GM23338 (cell line): ENCODE measurements around the gene PRKAR1B. TPM values are rescaled to one million over a fixed set of nuclear protein-coding genes. Genes with fewer than 3 reads are reported as not detected.

Experiments used
- ATAC-seq: fragments of 200-7000 bp; cut with Tn5 transposase; 3 replicates; pipeline ENCODE4 v1.9.1; 2020
- DNase-seq: peaks from one replicate; pipeline ENCODE4 v3.0.0-alpha.2; 2015; ENCODE audit warnings: low spot score
- H2AFZ ChIP-seq: fragments of 200-600 bp; sonication (generic); 2 replicates; pipeline ENCODE4 v1.8.0; 2016; ENCODE audit warnings: antibody characterized with exemption, mild to moderate bottlenecking, moderate library complexity
- H3F3A ChIP-seq: fragments of 200-600 bp; sonication (generic); replicated peaks from 2 replicates; pipeline ENCODE4 v1.8.0; 2017; ENCODE audit warnings: antibody characterized with exemption, mixed run types, low read depth
- H3K27ac ChIP-seq: fragments of 200-600 bp; sonication (generic); 2 replicates; pipeline ENCODE4 v1.6.1; 2016; ENCODE audit warnings: low read depth
- H3K27me3 ChIP-seq: fragments of 200-600 bp; sonication (generic); 2 replicates; pipeline ENCODE4 v1.8.0; 2016; ENCODE audit warnings: mild to moderate bottlenecking, mixed run types, moderate library complexity; ENCODE audit not compliant: insufficient read depth
- H3K36me3 ChIP-seq: fragments of 200-600 bp; sonication (generic); 2 replicates; pipeline ENCODE4 v1.8.0; 2016; ENCODE audit warnings: mild to moderate bottlenecking; ENCODE audit not compliant: insufficient read depth
- H3K4me1 ChIP-seq: fragments of 200-600 bp; sonication (generic); 2 replicates; pipeline ENCODE4 v1.8.0; 2016; ENCODE audit warnings: mild to moderate bottlenecking, moderate library complexity; ENCODE audit not compliant: insufficient read depth
- H3K4me2 ChIP-seq: fragments of 200-600 bp; sonication (generic); 2 replicates; pipeline ENCODE4 v1.7.1; 2017; ENCODE audit warnings: mixed run types
- H3K4me3 ChIP-seq: fragments of 200-600 bp; sonication (generic); 2 replicates; pipeline ENCODE4 v1.6.1; 2016; ENCODE audit warnings: mixed run types
- H3K79me2 ChIP-seq: fragments of 200-600 bp; sonication (generic); replicated peaks from 2 replicates; pipeline ENCODE4 v1.8.0; 2017; ENCODE audit warnings: mild to moderate bottlenecking; ENCODE audit not compliant: insufficient read depth
- H3K9me2 ChIP-seq: fragments of 200-600 bp; sonication (generic); 2 replicates; pipeline ENCODE4 v1.8.0; 2017; ENCODE audit not compliant: insufficient read depth
- H4K20me1 ChIP-seq: fragments of 200-600 bp; sonication (generic); replicated peaks from 2 replicates; pipeline ENCODE4 v1.8.0; 2017; ENCODE audit warnings: mild to moderate bottlenecking; ENCODE audit not compliant: insufficient read depth
- H3K27ac Mint-ChIP-seq: 2 replicates; pipeline ENCODE4 v1.8.0; 2020; ENCODE audit warnings: inconsistent platforms, mild to moderate bottlenecking, moderate library complexity, mixed read lengths
- H3K27me3 Mint-ChIP-seq: 3 replicates; pipeline ENCODE4 v1.8.0; 2022; ENCODE audit warnings: low read depth, mild to moderate bottlenecking, moderate library complexity, mixed read lengths, inconsistent platforms; ENCODE audit not compliant: insufficient read depth, poor library complexity
- H3K36me3 Mint-ChIP-seq: 3 replicates; pipeline ENCODE4 v1.8.0; 2021; ENCODE audit warnings: low read depth, mild to moderate bottlenecking, inconsistent platforms, moderate library complexity, mixed read lengths
- H3K4me1 Mint-ChIP-seq: 3 replicates; pipeline ENCODE4 v1.8.0; 2020; ENCODE audit warnings: mild to moderate bottlenecking, inconsistent platforms, mixed read lengths
- H3K4me3 Mint-ChIP-seq: 3 replicates; pipeline ENCODE4 v1.8.0; 2021; ENCODE audit warnings: moderate library complexity, mild to moderate bottlenecking, inconsistent platforms, mixed read lengths
- H3K9me3 Mint-ChIP-seq: 3 replicates; pipeline ENCODE4 v1.8.0; 2020; ENCODE audit warnings: moderate library complexity, mild to moderate bottlenecking, inconsistent platforms, mixed read lengths
- CREB1 ChIP-seq: fragments of 250-450 bp; sonication (Bioruptor Pico); IDR thresholded peaks from 2 replicates; pipeline ENCODE4 v1.5.0; 2020; ENCODE audit warnings: low read depth, mild to moderate bottlenecking, moderate library complexity
- CTCF ChIP-seq, 2 experiments: fragments of 200-600 bp in 1 of 2; sonication (generic) in 1 of 2; conservative IDR thresholded peaks; 2 replicates each; pipeline versions ENCODE4 v1.5.1 to v1.6.1; 2016 to 2017; ENCODE audit warnings: antibody characterized with exemption in 2 of 2, low read depth in 2 of 2, mild to moderate bottlenecking in 2 of 2, moderate library complexity in 1 of 2
- EZH2 ChIP-seq: fragments of 200-600 bp; sonication (generic); IDR thresholded peaks from one replicate; pipeline ENCODE4 v1.8.0; 2017; ENCODE audit warnings: antibody characterized with exemption, mild to moderate bottlenecking, low read depth; ENCODE audit not compliant: unreplicated experiment
- EZH2phosphoT487 ChIP-seq: fragments of 200-600 bp; sonication (generic); IDR thresholded peaks from one replicate; pipeline ENCODE4 v1.8.1; 2018; ENCODE audit warnings: antibody characterized with exemption; ENCODE audit not compliant: unreplicated experiment
- JUNB ChIP-seq: IDR thresholded peaks from one replicate; pipeline ENCODE4 v1.6.1; 2016; ENCODE audit warnings: antibody characterized with exemption; ENCODE audit not compliant: unreplicated experiment
- NANOG ChIP-seq: IDR thresholded peaks from 2 replicates; pipeline ENCODE4 v1.6.1; 2016; ENCODE audit warnings: antibody characterized with exemption, borderline replicate concordance
- POLR2AphosphoS5 ChIP-seq: IDR thresholded peaks from 2 replicates; pipeline ENCODE4 v1.6.1; 2016; ENCODE audit warnings: antibody characterized with exemption, low read depth
- STAT1 ChIP-seq: IDR thresholded peaks from one replicate; pipeline ENCODE4 v1.6.1; 2016; ENCODE audit warnings: antibody characterized with exemption; ENCODE audit not compliant: unreplicated experiment
- ZNF114 ChIP-seq: fragments of 250-450 bp; sonication (Bioruptor Pico); IDR thresholded peaks from 2 replicates; pipeline ENCODE4 v1.5.0; 2020; ENCODE audit warnings: mild to moderate bottlenecking, moderate library complexity
- ZNF331 ChIP-seq: fragments of 250-450 bp; sonication (Bioruptor Pico); IDR thresholded peaks from 2 replicates; pipeline ENCODE4 v1.5.0; 2020; ENCODE audit warnings: low read depth, mild to moderate bottlenecking, moderate library complexity
- ZNF462 ChIP-seq: fragments of 250-450 bp; sonication (Bioruptor Pico); IDR thresholded peaks from 2 replicates; pipeline ENCODE4 v1.5.0; 2020; ENCODE audit warnings: mild to moderate bottlenecking, moderate library complexity
- polyA plus RNA-seq: library from polyadenylated mRNA; unstranded; fragments of >200 nt; fragmentation: Nextera tagmentation; extraction: Ambion mirVana; gene quantifications from 2 replicates; pipeline ENCODE4 v1.2.1, GENCODE V29; 2016
- total RNA-seq: library from RNA; depleted of rRNA; stranded (reverse); fragments of >200 nt; shearing (Covaris generic); gene quantifications from 2 replicates; pipeline ENCODE4 v1.2.3, GENCODE V29; 2014
- TF ChIP-seq, protein P1 (sequence below): IDR thresholded peaks from 2 replicates; pipeline ENCODE4 v1.6.1; 2016; ENCODE audit warnings: antibody characterized with exemption
- TF ChIP-seq, protein P2 (sequence below): IDR thresholded peaks from one replicate; pipeline ENCODE4 v1.6.1; 2018; ENCODE audit warnings: antibody characterized with exemption; ENCODE audit not compliant: unreplicated experiment

Gene PRKAR1B
- total and polyA plus RNA-seq, 2 experiments from 2014 or later, result 35.7 to 36.7 TPM

GRCh38 chr7:618539-619367, 108.3 kb downstream of the PRKAR1B start:
- H3K9me2 ChIP-seq, result 0 out of 2 replicates have a peak, but pooled peaks cover 4% of the 10 kb centered on the region
- H2AFZ ChIP-seq, result no peak overlapping the region
- TF ChIP-seq EZH2phosphoT487 (no peak), POLR2AphosphoS5 (no peak), CTCF (conservative IDR thresholded peaks at IDR 0.05; ENCODE audit: low read depth in 2 of 2) (no peak), ZNF114 (no peak), STAT1 (no peak), ZNF331 (CRISPR knock-in tag) (no peak), NANOG (no peak), ZNF462 (CRISPR knock-in tag) (no peak), JUNB (no peak), CREB1 (CRISPR knock-in tag) (no peak), EZH2 (no peak)
- TF ChIP-seq, protein P1, sequence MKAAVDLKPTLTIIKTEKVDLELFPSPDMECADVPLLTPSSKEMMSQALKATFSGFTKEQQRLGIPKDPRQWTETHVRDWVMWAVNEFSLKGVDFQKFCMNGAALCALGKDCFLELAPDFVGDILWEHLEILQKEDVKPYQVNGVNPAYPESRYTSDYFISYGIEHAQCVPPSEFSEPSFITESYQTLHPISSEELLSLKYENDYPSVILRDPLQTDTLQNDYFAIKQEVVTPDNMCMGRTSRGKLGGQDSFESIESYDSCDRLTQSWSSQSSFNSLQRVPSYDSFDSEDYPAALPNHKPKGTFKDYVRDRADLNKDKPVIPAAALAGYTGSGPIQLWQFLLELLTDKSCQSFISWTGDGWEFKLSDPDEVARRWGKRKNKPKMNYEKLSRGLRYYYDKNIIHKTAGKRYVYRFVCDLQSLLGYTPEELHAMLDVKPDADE, result no peak
- TF ChIP-seq, protein P2, sequence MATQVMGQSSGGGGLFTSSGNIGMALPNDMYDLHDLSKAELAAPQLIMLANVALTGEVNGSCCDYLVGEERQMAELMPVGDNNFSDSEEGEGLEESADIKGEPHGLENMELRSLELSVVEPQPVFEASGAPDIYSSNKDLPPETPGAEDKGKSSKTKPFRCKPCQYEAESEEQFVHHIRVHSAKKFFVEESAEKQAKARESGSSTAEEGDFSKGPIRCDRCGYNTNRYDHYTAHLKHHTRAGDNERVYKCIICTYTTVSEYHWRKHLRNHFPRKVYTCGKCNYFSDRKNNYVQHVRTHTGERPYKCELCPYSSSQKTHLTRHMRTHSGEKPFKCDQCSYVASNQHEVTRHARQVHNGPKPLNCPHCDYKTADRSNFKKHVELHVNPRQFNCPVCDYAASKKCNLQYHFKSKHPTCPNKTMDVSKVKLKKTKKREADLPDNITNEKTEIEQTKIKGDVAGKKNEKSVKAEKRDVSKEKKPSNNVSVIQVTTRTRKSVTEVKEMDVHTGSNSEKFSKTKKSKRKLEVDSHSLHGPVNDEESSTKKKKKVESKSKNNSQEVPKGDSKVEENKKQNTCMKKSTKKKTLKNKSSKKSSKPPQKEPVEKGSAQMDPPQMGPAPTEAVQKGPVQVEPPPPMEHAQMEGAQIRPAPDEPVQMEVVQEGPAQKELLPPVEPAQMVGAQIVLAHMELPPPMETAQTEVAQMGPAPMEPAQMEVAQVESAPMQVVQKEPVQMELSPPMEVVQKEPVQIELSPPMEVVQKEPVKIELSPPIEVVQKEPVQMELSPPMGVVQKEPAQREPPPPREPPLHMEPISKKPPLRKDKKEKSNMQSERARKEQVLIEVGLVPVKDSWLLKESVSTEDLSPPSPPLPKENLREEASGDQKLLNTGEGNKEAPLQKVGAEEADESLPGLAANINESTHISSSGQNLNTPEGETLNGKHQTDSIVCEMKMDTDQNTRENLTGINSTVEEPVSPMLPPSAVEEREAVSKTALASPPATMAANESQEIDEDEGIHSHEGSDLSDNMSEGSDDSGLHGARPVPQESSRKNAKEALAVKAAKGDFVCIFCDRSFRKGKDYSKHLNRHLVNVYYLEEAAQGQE, result no peak
- H3K27me3 Mint-ChIP-seq, result peaks cover 12% of the 10 kb centered on the region
- peaks cover 21% of the 10 kb centered on the region for H3K9me3 Mint-ChIP-seq
- H3K27me3 ChIP-seq, result no peaks in the 10 kb centered on the region
- ATAC-seq (no peak), DNase-seq (no peak)
- H3K4me2 ChIP-seq, result no peak overlapping the region
- 0 out of 2 replicates have a peak overlapping the region, but pooled peaks have one; percentile 39 for H3K27ac ChIP-seq
- no peak overlapping the region for H3K4me3 Mint-ChIP-seq
- H3K36me3 Mint-ChIP-seq, result peaks cover 46% of the 10 kb centered on the region
- no peaks in the 10 kb centered on the region for H3F3A ChIP-seq
- H3K4me1 ChIP-seq, result peaks cover 10% of the 10 kb centered on the region
- peaks cover 29% of the 10 kb centered on the region for H3K4me1 Mint-ChIP-seq
- no peaks in the 10 kb centered on the region for H4K20me1 ChIP-seq
- H3K4me3 ChIP-seq, result no peak overlapping the region
- H3K27ac Mint-ChIP-seq, result peak overlapping the region; percentile 33; the same call in 1 of the 2 replicates
- peaks cover 25% of the 10 kb centered on the region for H3K79me2 ChIP-seq
- no peaks in the 10 kb centered on the region for H3K36me3 ChIP-seq
